ENCODE measurements around the gene EPHA1. TPM values are rescaled to one million over a fixed set of nuclear protein-coding genes. Genes with fewer than 3 reads are reported as not detected.

The EPHA1 gene
- total and polyA plus RNA-seq, 3 donors from 2014 or later = 5.9 to 9.8 (median 8.5) TPM

- H3K36me3 ChIP-seq (ENCODE audit: low read depth, missing control alignments) = no peaks in the 10 kb centered on the region
- H3K9me3 ChIP-seq = no peaks in the 10 kb centered on the region
- H3K27ac ChIP-seq = no peak overlapping the region
- H3K4me3 ChIP-seq = no peak overlapping the region
- TF ChIP-seq, protein P1, sequence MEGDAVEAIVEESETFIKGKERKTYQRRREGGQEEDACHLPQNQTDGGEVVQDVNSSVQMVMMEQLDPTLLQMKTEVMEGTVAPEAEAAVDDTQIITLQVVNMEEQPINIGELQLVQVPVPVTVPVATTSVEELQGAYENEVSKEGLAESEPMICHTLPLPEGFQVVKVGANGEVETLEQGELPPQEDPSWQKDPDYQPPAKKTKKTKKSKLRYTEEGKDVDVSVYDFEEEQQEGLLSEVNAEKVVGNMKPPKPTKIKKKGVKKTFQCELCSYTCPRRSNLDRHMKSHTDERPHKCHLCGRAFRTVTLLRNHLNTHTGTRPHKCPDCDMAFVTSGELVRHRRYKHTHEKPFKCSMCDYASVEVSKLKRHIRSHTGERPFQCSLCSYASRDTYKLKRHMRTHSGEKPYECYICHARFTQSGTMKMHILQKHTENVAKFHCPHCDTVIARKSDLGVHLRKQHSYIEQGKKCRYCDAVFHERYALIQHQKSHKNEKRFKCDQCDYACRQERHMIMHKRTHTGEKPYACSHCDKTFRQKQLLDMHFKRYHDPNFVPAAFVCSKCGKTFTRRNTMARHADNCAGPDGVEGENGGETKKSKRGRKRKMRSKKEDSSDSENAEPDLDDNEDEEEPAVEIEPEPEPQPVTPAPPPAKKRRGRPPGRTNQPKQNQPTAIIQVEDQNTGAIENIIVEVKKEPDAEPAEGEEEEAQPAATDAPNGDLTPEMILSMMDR (IDR thresholded peaks at IDR 0.05) = no peak
- no peak for TF ChIP-seq POLR2A (IDR thresholded peaks at IDR 0.05)
- no peaks in the 10 kb centered on the region for H3K4me1 ChIP-seq
- H3K27me3 ChIP-seq = no peaks in the 10 kb centered on the region
- intact Hi-C loops (cut with DNase I; ENCODE audit: low total_unique reads) = no loop called here
- DNase-seq = no peak
- WGBS, 2 donors = 79 to 86% methylated on average over 3 of the region's 3 CpGs
These were observed 41.1 kb upstream of the EPHA1 start for GRCh38 chr7:143449793-143450192.

DNA sequence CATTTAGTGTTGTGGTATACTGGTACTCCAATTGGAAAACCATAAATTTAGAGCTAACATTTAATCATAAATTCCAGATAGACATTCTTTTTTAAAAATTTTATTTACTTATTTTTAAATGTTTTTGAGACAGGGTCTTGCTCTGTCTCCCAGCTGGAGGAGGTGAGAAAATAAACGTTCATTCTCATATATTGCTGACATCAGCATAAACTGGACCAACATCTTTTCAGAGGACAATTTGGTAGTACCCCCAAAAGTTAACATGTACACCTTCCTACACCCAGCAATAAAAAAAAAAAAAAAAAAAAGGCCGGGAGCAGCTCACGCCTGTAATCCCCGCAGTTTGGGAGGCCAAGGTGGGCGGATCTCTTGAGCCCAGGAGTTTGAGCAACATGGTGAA, 39.8 kb upstream of the EPHA1 start:
- no peak for TF ChIP-seq POLR2A (IDR thresholded peaks at IDR 0.05)
- TF ChIP-seq, protein P1 (IDR thresholded peaks at IDR 0.05) = no peak
- Histone ChIP-seq H3K9me3 (no peaks in the 10 kb centered on the region), H3K4me1 (no peaks in the 10 kb centered on the region), H3K27ac (no peak overlapping the region), H3K27me3 (no peaks in the 10 kb centered on the region), H3K36me3 (ENCODE audit: low read depth, missing control alignments) (no peaks in the 10 kb centered on the region), H3K4me3 (no peak overlapping the region)
- intact Hi-C loops (cut with DNase I; ENCODE audit: low total_unique reads) = no loop called here
- no peak for DNase-seq
- 88 to 90% methylated on average over 5 of the region's 5 CpGs for WGBS, 2 donors

GRCh38 chr7:143447466-143447865, 38.8 kb upstream of the EPHA1 start:
- no peak for DNase-seq
- TF ChIP-seq POLR2A (IDR thresholded peaks at IDR 0.05) = no peak
- TF ChIP-seq, protein P1 (IDR thresholded peaks at IDR 0.05) = no peak
- WGBS, 2 donors = 65 to 80% methylated on average over 3 of the region's 3 CpGs

GRCh38 chr7:143444785-143445184, 36.1 kb upstream of the EPHA1 start:
- H3K27me3 ChIP-seq = no peaks in the 10 kb centered on the region
- H3K4me1 ChIP-seq = no peaks in the 10 kb centered on the region
- no peak overlapping the region for H3K27ac ChIP-seq
- DNase-seq = no peak
- 92 to 100% methylated on average over 1 of the region's 1 CpG for WGBS, 2 donors
- TF ChIP-seq, protein P1 (IDR thresholded peaks at IDR 0.05) = no peak
- TF ChIP-seq POLR2A (IDR thresholded peaks at IDR 0.05) = no peak
- H3K4me3 ChIP-seq = no peak overlapping the region
- intact Hi-C loops (cut with DNase I; ENCODE audit: low total_unique reads) = no loop called here
- no peaks in the 10 kb centered on the region for H3K9me3 ChIP-seq
- H3K36me3 ChIP-seq (ENCODE audit: low read depth, missing control alignments) = no peaks in the 10 kb centered on the region

More at GRCh38 chr7:143447466-143447865, 38.8 kb upstream of the EPHA1 start:
- Histone ChIP-seq H3K36me3 (ENCODE audit: low read depth, missing control alignments) (no peaks in the 10 kb centered on the region), H3K27ac (no peak overlapping the region), H3K9me3 (no peaks in the 10 kb centered on the region), H3K27me3 (no peaks in the 10 kb centered on the region), H3K4me1 (no peaks in the 10 kb centered on the region), H3K4me3 (no peak overlapping the region)
- intact Hi-C loops (cut with DNase I; ENCODE audit: low total_unique reads) = no loop called here

DNA sequence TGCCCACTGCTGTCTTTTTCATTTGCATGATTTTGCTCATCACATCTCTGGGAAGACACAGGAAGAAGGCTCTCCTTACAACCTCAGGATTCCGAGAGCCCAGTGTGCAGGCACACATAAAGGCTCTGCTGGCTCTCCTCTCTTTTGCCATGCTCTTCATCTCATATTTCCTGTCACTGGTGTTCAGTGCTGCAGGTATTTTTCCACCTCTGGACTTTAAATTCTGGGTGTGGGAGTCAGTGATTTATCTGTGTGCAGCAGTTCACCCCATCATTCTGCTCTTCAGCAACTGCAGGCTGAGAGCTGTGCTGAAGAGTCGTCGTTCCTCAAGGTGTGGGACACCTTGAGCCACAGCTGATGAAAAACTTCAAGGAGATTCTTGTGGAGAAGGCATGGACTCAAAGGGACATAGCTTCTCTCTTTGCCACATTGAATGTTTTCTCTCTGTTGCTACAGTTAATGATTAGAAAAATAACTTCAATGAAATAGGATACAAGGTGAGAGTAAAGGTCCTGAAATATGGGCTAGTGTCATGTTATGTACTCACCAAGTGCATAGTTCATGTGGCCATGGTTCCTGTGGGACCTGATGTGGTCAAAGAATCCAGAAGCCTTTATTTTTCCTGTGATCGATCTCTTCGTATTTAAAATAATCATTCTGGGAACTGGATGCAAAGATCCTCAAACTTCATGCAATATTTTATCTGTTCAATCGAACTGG, 35.6 kb upstream of the EPHA1 start:
- Histone ChIP-seq H3K9me3 (no peaks in the 10 kb centered on the region), H3K4me1 (no peaks in the 10 kb centered on the region), H3K36me3 (ENCODE audit: low read depth, missing control alignments) (no peaks in the 10 kb centered on the region), H3K4me3 (no peak overlapping the region), H3K27ac (no peak overlapping the region), H3K27me3 (no peaks in the 10 kb centered on the region)
- DNase-seq = no peak
- 86 to 95% methylated on average over 6 of the region's 6 CpGs for WGBS, 2 donors
- intact Hi-C loops (cut with DNase I; ENCODE audit: low total_unique reads) = no loop called here
- TF ChIP-seq, protein P1 (IDR thresholded peaks at IDR 0.05) = no peak
- no peak for TF ChIP-seq POLR2A (IDR thresholded peaks at IDR 0.05)
